ENCODE measurements around the gene AMTN.

Gene AMTN

GRCh38 chr4:70515367-70516250 lies 2.8 kb upstream of the AMTN start:
- POLR2A ChIA-PET, result no interaction called here
- CTCF ChIA-PET, result interaction anchor here (0.5 to 0.6 kb wide), 2 partner anchors 27 to 35 kb away, joined by 3 read pairs; no protein-coding TSS in a partner anchor
- Histone ChIP-seq H3K4me1 (ENCODE audit: control insufficient read depth, insufficient read depth, low read length) (no peaks in the 10 kb centered on the region), H3K27ac (ENCODE audit: extremely low read depth, low read depth, low read length) (no peak overlapping the region), H3K9me3 (ENCODE audit: control insufficient read depth, insufficient read depth, low read depth, low read length) (no peaks in the 10 kb centered on the region), H3K4me3 (ENCODE audit: low read depth, low read length) (no peak overlapping the region), H3K36me3 (ENCODE audit: control insufficient read depth in 2 of 2, insufficient read depth in 1 of 2, low read length in 2 of 2) (no peaks in the 10 kb centered on the region)
- no peak for TF ChIP-seq ZNF174 (tag by site-specific recombination; IDR thresholded peaks at IDR 0.05)
- no peak for TF ChIP-seq ZNF549 (tag by site-specific recombination; IDR thresholded peaks at IDR 0.05)

GRCh38 chr4:70518716-70519115 lies 347 bp downstream of the AMTN start:
- CTCF ChIA-PET, result interaction anchor here (0.6 kb wide), 1 partner anchor 624 kb away, joined by 4 read pairs; no protein-coding TSS in a partner anchor
- H3K36me3 ChIP-seq (ENCODE audit: control insufficient read depth in 2 of 2, insufficient read depth in 1 of 2, low read length in 2 of 2), result no peaks in the 10 kb centered on the region
- H3K27ac ChIP-seq (ENCODE audit: extremely low read depth, low read depth, low read length), result no peak overlapping the region
- no peak for TF ChIP-seq ZNF184 (tag by site-specific recombination; IDR thresholded peaks at IDR 0.05)
- TF ChIP-seq, protein P1, sequence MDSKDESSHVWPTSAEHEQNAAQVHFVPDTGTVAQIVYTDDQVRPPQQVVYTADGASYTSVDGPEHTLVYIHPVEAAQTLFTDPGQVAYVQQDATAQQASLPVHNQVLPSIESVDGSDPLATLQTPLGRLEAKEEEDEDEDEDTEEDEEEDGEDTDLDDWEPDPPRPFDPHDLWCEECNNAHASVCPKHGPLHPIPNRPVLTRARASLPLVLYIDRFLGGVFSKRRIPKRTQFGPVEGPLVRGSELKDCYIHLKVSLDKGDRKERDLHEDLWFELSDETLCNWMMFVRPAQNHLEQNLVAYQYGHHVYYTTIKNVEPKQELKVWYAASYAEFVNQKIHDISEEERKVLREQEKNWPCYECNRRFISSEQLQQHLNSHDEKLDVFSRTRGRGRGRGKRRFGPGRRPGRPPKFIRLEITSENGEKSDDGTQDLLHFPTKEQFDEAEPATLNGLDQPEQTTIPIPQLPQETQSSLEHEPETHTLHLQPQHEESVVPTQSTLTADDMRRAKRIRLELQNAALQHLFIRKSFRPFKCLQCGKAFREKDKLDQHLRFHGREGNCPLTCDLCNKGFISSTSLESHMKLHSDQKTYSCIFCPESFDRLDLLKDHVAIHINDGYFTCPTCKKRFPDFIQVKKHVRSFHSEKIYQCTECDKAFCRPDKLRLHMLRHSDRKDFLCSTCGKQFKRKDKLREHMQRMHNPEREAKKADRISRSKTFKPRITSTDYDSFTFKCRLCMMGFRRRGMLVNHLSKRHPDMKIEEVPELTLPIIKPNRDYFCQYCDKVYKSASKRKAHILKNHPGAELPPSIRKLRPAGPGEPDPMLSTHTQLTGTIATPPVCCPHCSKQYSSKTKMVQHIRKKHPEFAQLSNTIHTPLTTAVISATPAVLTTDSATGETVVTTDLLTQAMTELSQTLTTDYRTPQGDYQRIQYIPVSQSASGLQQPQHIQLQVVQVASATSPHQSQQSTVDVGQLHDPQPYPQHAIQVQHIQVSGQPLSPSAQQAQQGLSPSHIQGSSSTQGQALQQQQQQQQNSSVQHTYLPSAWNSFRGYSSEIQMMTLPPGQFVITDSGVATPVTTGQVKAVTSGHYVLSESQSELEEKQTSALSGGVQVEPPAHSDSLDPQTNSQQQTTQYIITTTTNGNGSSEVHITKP (tag by site-specific recombination; IDR thresholded peaks at IDR 0.05), result no peak
- TF ChIP-seq REPIN1 (tag by site-specific recombination; IDR thresholded peaks at IDR 0.05; ENCODE audit: low read depth), result no peak
- TF ChIP-seq, protein P2, sequence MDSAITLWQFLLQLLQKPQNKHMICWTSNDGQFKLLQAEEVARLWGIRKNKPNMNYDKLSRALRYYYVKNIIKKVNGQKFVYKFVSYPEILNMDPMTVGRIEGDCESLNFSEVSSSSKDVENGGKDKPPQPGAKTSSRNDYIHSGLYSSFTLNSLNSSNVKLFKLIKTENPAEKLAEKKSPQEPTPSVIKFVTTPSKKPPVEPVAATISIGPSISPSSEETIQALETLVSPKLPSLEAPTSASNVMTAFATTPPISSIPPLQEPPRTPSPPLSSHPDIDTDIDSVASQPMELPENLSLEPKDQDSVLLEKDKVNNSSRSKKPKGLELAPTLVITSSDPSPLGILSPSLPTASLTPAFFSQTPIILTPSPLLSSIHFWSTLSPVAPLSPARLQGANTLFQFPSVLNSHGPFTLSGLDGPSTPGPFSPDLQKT (IDR thresholded peaks at IDR 0.05; ENCODE audit: borderline replicate concordance, low read depth, low read length), result no peak
- no peak for TF ChIP-seq ZNF302 (tag by site-specific recombination; IDR thresholded peaks at IDR 0.05; ENCODE audit: low read depth)
- no peak for TF ChIP-seq RBAK (tag by site-specific recombination; IDR thresholded peaks at IDR 0.05)
- no peak for TF ChIP-seq HOXA7 (CRISPR knock-in tag; IDR thresholded peaks at IDR 0.05; ENCODE audit: borderline replicate concordance)
- TF ChIP-seq YY2 (tag by site-specific recombination; IDR thresholded peaks at IDR 0.05), result no peak
- TF ChIP-seq SP2 (tag by site-specific recombination; IDR thresholded peaks at IDR 0.05), result no peak
- TF ChIP-seq ZNF830 (tag by site-specific recombination; IDR thresholded peaks at IDR 0.05; ENCODE audit: low read depth), result no peak
- no peaks in the 10 kb centered on the region for H3K9me3 ChIP-seq (ENCODE audit: control insufficient read depth, insufficient read depth, low read depth, low read length)
- no peaks in the 10 kb centered on the region for H3K4me1 ChIP-seq (ENCODE audit: control insufficient read depth, insufficient read depth, low read length)
- H3K4me3 ChIP-seq (ENCODE audit: low read depth, low read length), result no peak overlapping the region
- POLR2A ChIA-PET, result no interaction called here

- CTCF ChIA-PET, result no interaction called here
- Histone ChIP-seq H3K4me1 (ENCODE audit: control insufficient read depth, insufficient read depth, low read length) (no peaks in the 10 kb centered on the region), H3K36me3 (ENCODE audit: control insufficient read depth in 2 of 2, insufficient read depth in 1 of 2, low read length in 2 of 2) (no peaks in the 10 kb centered on the region), H3K27ac (ENCODE audit: extremely low read depth, low read depth, low read length) (no peak overlapping the region), H3K4me3 (ENCODE audit: low read depth, low read length) (no peak overlapping the region), H3K9me3 (ENCODE audit: control insufficient read depth, insufficient read depth, low read depth, low read length) (no peaks in the 10 kb centered on the region)
- POLR2A ChIA-PET, result no interaction called here
- TF ChIP-seq ZNF561 (tag by site-specific recombination; IDR thresholded peaks at IDR 0.05; ENCODE audit: borderline replicate concordance) (no peak), ZFHX2 (tag by site-specific recombination; conservative IDR thresholded peaks at IDR 0.05) (no peak), SETDB1 (IDR thresholded peaks at IDR 0.05; ENCODE audit: insufficient read length, low read length) (no peak)
- TF ChIP-seq, protein P3, sequence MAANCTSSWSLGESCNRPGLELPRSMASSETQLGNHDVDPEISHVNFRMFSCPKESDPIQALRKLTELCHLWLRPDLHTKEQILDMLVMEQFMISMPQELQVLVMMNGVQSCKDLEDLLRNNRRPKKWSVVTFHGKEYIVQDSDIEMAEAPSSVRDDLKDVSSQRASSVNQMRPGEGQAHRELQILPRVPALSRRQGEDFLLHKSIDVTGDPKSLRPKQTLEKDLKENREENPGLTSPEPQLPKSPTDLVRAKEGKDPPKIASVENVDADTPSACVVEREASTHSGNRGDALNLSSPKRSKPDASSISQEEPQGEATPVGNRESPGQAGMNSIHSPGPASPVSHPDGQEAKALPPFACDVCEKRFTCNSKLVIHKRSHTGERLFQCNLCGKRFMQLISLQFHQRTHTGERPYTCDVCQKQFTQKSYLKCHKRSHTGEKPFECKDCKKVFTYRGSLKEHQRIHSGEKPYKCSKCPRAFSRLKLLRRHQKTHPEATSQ (tag by site-specific recombination; IDR thresholded peaks at IDR 0.05), result no peak
- TF ChIP-seq, protein P4, sequence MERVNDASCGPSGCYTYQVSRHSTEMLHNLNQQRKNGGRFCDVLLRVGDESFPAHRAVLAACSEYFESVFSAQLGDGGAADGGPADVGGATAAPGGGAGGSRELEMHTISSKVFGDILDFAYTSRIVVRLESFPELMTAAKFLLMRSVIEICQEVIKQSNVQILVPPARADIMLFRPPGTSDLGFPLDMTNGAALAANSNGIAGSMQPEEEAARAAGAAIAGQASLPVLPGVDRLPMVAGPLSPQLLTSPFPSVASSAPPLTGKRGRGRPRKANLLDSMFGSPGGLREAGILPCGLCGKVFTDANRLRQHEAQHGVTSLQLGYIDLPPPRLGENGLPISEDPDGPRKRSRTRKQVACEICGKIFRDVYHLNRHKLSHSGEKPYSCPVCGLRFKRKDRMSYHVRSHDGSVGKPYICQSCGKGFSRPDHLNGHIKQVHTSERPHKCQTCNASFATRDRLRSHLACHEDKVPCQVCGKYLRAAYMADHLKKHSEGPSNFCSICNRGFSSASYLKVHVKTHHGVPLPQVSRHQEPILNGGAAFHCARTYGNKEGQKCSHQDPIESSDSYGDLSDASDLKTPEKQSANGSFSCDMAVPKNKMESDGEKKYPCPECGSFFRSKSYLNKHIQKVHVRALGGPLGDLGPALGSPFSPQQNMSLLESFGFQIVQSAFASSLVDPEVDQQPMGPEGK (tag by site-specific recombination; IDR thresholded peaks at IDR 0.05), result no peak
- TF ChIP-seq, protein P5, sequence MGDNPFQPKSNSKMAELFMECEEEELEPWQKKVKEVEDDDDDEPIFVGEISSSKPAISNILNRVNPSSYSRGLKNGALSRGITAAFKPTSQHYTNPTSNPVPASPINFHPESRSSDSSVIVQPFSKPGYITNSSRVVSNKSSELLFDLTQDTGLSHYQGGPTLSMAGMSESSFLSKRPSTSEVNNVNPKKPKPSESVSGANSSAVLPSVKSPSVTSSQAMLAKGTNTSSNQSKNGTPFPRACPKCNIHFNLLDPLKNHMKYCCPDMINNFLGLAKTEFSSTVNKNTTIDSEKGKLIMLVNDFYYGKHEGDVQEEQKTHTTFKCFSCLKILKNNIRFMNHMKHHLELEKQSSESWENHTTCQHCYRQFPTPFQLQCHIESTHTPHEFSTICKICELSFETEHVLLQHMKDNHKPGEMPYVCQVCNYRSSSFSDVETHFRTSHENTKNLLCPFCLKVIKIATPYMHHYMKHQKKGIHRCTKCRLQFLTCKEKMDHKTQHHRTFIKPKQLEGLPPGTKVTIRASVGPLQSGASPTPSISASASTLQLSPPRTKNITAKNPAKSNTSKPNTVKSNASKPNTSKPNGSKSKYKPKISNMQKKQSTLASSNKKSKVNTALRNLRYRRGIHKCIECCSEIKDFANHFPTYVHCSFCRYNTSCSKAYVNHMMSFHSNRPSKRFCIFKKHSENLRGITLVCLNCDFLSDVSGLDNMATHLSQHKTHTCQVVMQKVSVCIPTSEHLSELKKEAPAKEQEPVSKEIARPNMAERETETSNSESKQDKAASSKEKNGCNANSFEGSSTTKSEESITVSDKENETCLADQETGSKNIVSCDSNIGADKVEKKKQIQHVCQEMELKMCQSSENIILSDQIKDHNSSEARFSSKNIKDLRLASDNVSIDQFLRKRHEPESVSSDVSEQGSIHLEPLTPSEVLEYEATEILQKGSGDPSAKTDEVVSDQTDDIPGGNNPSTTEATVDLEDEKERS (tag by site-specific recombination; IDR thresholded peaks at IDR 0.05), result no peak
Observed at GRCh38 chr4:70522626-70523025, 4.3 kb downstream of the AMTN start.
